ENCODE results near the gene TEX38.

GRCh38 chr1:46671554-46671953 is at the start of gene TEX38:
- TF ChIP-seq ZNF781 (CRISPR knock-in tag; IDR thresholded peaks at IDR 0.05; ENCODE audit: borderline replicate concordance, not compliant biosample characterization) (no peak), HOXA7 (CRISPR knock-in tag; IDR thresholded peaks at IDR 0.05) (no peak), RBM22 (optimal IDR thresholded peaks at IDR 0.05; ENCODE audit: low read length) (no peak), POLR2A (IDR thresholded peaks at IDR 0.05; ENCODE audit: insufficient read depth in 1 of 2, low read depth in 2 of 2, low read length in 2 of 2) (no peak), SMC3 (IDR thresholded peaks at IDR 0.05; ENCODE audit: low read length) (no peak), MAZ (IDR thresholded peaks at IDR 0.05; ENCODE audit: borderline replicate concordance, low read depth, low read length) (no peak), MAZ (CRISPR knock-in tag; IDR thresholded peaks at IDR 0.05; ENCODE audit: low read depth) (no peak), ARID2 (CRISPR knock-in tag; IDR thresholded peaks at IDR 0.05; ENCODE audit: borderline replicate concordance) (no peak), SNAPC2 (CRISPR knock-in tag; IDR thresholded peaks at IDR 0.05) (no peak), SIX1 (CRISPR knock-in tag; IDR thresholded peaks at IDR 0.05; ENCODE audit: borderline replicate concordance) (no peak), ZNF264 (CRISPR knock-in tag; IDR thresholded peaks at IDR 0.05) (no peak), REST (IDR thresholded peaks at IDR 0.05; ENCODE audit: borderline replicate concordance in 1 of 2, low read depth in 1 of 2, low read length in 2 of 2) (no peak), ESRRA (CRISPR knock-in tag; IDR thresholded peaks at IDR 0.05; ENCODE audit: low read depth) (no peak), CTCF (CRISPR knock-in tag; IDR thresholded peaks at IDR 0.05) (no peak), MAX (IDR thresholded peaks at IDR 0.05) (no peak)
